Body of pancreas (tissue), 4 donors: ENCODE results near the gene IQCF2. TPM values are rescaled to one million over a fixed set of nuclear protein-coding genes. Genes with fewer than 3 reads are reported as not detected.

Experiments used
- ATAC-seq: fragments of 150-250 bp; one replicate; pipeline ENCODE4 v1.9.1; 2016
- DNase-seq, 4 donors: peaks; one replicate each; pipeline ENCODE4 v3.0.0-alpha.2; 2019
- H3K27ac ChIP-seq, 4 donors: fragments of 200-600 bp; sonication (generic); 1 replicate in 3 of 4; 2 replicates in 1 of 4; pipeline versions ENCODE4 v1.5.1 to v1.6.1; 2016 to 2019; ENCODE audit warnings: mild to moderate bottlenecking in 1 of 4, mixed read lengths in 1 of 4, moderate library complexity in 1 of 4
- H3K27me3 ChIP-seq, 2 donors: fragments of 200-600 bp; sonication (generic); one replicate each; pipeline ENCODE4 v1.6.0; 2016; ENCODE audit warnings: mild to moderate bottlenecking in 1 of 2
- H3K36me3 ChIP-seq, 2 donors: fragments of 200-600 bp; sonication (generic); replicated peaks in 1 of 2; 2 replicates each; pipeline ENCODE4 v1.5.1; 2016; ENCODE audit warnings: low read depth in 2 of 2; ENCODE audit not compliant: insufficient read depth in 1 of 2
- H3K4me1 ChIP-seq: fragments of 200-600 bp; sonication (generic); one replicate; pipeline ENCODE4 v1.6.0; 2016
- H3K4me3 ChIP-seq, 2 donors: fragments of 200-600 bp; sonication (generic); 1 replicate in 1 of 2; 2 replicates in 1 of 2; pipeline ENCODE4 v1.5.1; 2016 to 2019
- H3K9me3 ChIP-seq, 3 donors: fragments of 200-600 bp; sonication (generic); 1 replicate in 2 of 3; 2 replicates in 1 of 3; pipeline ENCODE4 v1.5.1; 2016
- POLR2A ChIP-seq, 3 donors: fragments of 450-650 bp; IDR thresholded peaks; one replicate each; pipeline ENCODE4 v1.6.1; 2016; ENCODE audit warnings: antibody characterized with exemption in 3 of 3, mild to moderate bottlenecking in 2 of 3
- WGBS, 2 donors: methylation state at CpG; one replicate each; pipeline ENCODE4 v1.1.5; 2017; 5-methylcytosine and 5-hydroxymethylcytosine counted together
- intact Hi-C: fragments of 100-400 bp; cut with DNase I; formaldehyde crosslinking; loops from one replicate; pipeline ENCODE4 v1.15.1; 2023
- small RNA-seq: library from RNA; depleted of rRNA; stranded (forward); fragments of <200 nt; gene quantifications from one replicate; pipeline ENCODE3, GENCODE V24; 2016
- total RNA-seq, 2 donors: library from RNA; depleted of rRNA; stranded (reverse); fragments of >200 nt; gene quantifications; one replicate each; pipeline ENCODE4 v1.1.0, GENCODE V29; 2016
- TF ChIP-seq, protein P1 (sequence below), 7 experiments: fragments of 450-650 bp in 4 of 7; fragments of 200-600 bp in 3 of 7; sonication (generic) in 3 of 7; IDR thresholded peaks; one replicate each; pipeline ENCODE4 v1.5.1; 2016 to 2019; ENCODE audit warnings: antibody characterized with exemption in 7 of 7

Gene IQCF2
- total RNA-seq, 2 donors from 2014 or later = not detected

DNA sequence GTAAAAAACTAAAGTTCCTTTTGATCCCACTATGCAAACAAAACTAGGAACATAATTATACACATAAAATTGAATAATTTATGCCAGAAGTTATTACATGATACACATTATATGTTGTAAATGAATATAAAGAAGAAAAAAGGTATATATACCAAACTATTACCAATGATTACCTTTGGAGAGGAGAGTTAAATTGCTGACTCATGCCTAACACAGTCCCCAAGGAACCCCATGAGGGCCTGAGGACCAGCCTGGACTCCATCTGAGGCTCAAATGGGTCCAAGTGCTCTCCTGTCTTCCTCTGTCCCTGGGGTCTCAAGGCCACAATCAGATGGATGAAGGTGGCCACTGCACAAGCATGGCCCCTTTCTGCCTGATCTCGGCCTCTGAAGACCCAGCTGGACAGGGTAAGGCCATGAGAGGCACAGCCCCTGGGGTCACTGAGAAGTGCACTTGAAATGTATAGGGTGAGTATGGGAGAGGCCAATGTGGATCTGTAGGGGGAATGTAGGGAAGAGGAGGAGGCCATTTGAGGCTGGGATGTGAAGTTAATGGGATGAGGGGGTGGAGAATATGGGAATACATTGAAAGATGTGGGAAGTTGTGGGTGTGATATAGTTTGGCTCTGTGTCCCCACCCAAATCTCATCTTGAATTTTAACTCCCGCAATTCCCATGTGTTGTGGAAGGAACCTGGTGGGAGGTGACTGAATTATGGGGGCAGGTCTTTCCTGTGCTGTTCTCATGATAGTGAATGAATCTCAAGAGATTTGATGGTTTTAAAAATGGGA lies 42.8 kb downstream of the IQCF2 start:
- 82 to 90% methylated on average over 2 of the region's 2 CpGs for WGBS, 2 donors
- H3K4me3 ChIP-seq = no peak overlapping the region
- H3K36me3 ChIP-seq = no peaks in the 10 kb centered on the region
- H3K27me3 ChIP-seq = no peaks in the 10 kb centered on the region
- H3K27ac ChIP-seq = no peak overlapping the region
- no peak for TF ChIP-seq POLR2A (IDR thresholded peaks at IDR 0.05)
- TF ChIP-seq, protein P1, sequence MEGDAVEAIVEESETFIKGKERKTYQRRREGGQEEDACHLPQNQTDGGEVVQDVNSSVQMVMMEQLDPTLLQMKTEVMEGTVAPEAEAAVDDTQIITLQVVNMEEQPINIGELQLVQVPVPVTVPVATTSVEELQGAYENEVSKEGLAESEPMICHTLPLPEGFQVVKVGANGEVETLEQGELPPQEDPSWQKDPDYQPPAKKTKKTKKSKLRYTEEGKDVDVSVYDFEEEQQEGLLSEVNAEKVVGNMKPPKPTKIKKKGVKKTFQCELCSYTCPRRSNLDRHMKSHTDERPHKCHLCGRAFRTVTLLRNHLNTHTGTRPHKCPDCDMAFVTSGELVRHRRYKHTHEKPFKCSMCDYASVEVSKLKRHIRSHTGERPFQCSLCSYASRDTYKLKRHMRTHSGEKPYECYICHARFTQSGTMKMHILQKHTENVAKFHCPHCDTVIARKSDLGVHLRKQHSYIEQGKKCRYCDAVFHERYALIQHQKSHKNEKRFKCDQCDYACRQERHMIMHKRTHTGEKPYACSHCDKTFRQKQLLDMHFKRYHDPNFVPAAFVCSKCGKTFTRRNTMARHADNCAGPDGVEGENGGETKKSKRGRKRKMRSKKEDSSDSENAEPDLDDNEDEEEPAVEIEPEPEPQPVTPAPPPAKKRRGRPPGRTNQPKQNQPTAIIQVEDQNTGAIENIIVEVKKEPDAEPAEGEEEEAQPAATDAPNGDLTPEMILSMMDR (IDR thresholded peaks at IDR 0.05) = no peak
- H3K9me3 ChIP-seq = no peaks in the 10 kb centered on the region
- DNase-seq (no peak), ATAC-seq (no peak)
- intact Hi-C loops = no loop called here
- H3K4me1 ChIP-seq = no peaks in the 10 kb centered on the region

DNA sequence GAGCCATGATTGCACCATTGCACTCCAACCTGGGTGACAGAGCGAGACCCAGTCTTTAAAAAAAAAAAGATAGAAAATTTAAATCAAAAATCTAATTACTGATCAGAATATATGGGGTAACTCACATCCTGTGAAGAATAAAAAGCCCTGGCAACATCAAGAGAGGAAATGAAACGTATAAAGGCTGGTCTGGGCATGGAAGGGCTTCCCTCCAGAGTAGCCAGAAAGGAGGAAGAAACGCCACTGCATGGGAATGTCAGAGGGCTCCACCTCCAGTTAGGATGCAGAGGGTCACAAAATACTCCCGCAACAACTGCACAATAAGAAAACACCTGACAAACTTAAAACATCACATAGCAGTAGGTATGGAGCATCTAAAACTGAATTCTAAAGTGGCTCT lies 46.6 kb downstream of the IQCF2 start:
- no peak overlapping the region for H3K27ac ChIP-seq
- DNase-seq (no peak), ATAC-seq (no peak)
- H3K4me3 ChIP-seq = no peak overlapping the region
- H3K27me3 ChIP-seq = no peaks in the 10 kb centered on the region
- intact Hi-C loops = no loop called here
- no peaks in the 10 kb centered on the region for H3K4me1 ChIP-seq
- 61 to 68% methylated on average over 4 of the region's 4 CpGs for WGBS, 2 donors
- TF ChIP-seq, protein P1 (IDR thresholded peaks at IDR 0.05) = no peak
- TF ChIP-seq POLR2A (IDR thresholded peaks at IDR 0.05) = no peak
- no peaks in the 10 kb centered on the region for H3K9me3 ChIP-seq
- H3K36me3 ChIP-seq = no peaks in the 10 kb centered on the region

Small RNAs within 50 kb of the gene (small RNA-seq; reads per million reads assigned to genes)
- gene RN7SL504P = not detected

Other genes starting within 250 kb of the IQCF2 start
- 10 to 100 TPM; 41.2 to 44.1 TPM for gene TEX264, start 190.4 kb upstream of the IQCF2 start, total RNA-seq
- under 1 TPM; 0.26 to 0.99 TPM for gene GRM2, start 154.5 kb upstream of the IQCF2 start, total RNA-seq
- gene IQCF6, start 82.4 kb upstream of the IQCF2 start, total RNA-seq = not detected
- not detected for gene IQCF5, start 14.0 kb downstream of the IQCF2 start, total RNA-seq
- not detected for gene IQCF1, start 41.7 kb downstream of the IQCF2 start, total RNA-seq
- 10 to 100 TPM in 1 of 2 donors, 1 to 10 TPM in 1; 8.0 to 13.2 TPM for gene RRP9, start 80.3 kb downstream of the IQCF2 start, total RNA-seq
- 10 to 100 TPM in 1 of 2 donors, 1 to 10 TPM in 1; 4.2 to 18.8 TPM for gene PARP3, start 80.7 kb downstream of the IQCF2 start, total RNA-seq
- gene GPR62, start 93.8 kb downstream of the IQCF2 start, total RNA-seq = not detected
- gene PCBP4, start 105.8 kb downstream of the IQCF2 start, total RNA-seq = 10 to 100 TPM; 16.6 to 24.7 TPM
- 10 to 100 TPM; 35.9 to 54.5 TPM for gene ABHD14B, start 112.4 kb downstream of the IQCF2 start, total RNA-seq
- gene ABHD14A, start 113.4 kb downstream of the IQCF2 start, total RNA-seq = 10 to 100 TPM; 15.5 to 16.1 TPM
- gene ACY1, start 121.9 kb downstream of the IQCF2 start, total RNA-seq = 10 to 100 TPM; 31.1 to 40.2 TPM
- gene RPL29, start 134.3 kb downstream of the IQCF2 start, total RNA-seq = 100 to 1,000 TPM; 370 to 792 TPM
- 1 to 10 TPM; 2.6 to 3.3 TPM for gene DUSP7, start 195.0 kb downstream of the IQCF2 start, total RNA-seq